Fibroblast of skin of abdomen (primary cell): ENCODE results near the gene PROB1.
"Not testable (repeated sequence)": the region's sequence is repeated elsewhere in the genome, so short reads cannot be mapped to it uniquely, and the experiment has no call there.

ENCODE experiments used
- DNase-seq: peaks from one replicate; pipeline ENCODE4 v3.0.0-alpha.2; 2013

Gene PROB1

GRCh38 chr5:139391570-139392323 lies 3.2 kb downstream of the PROB1 start:
- DNase-seq = no peak

- DNase-seq = no peak
Measured at GRCh38 chr5:139390639-139391569, 4.0 kb downstream of the PROB1 start.

GRCh38 chr5:139389701-139390638 lies 4.9 kb downstream of the PROB1 start, which contains the start of gene MZB1:
Gene MZB1 (minus strand): TSS chr5:139389913. CDS start chr5:139389856, 57 bp downstream.
- DNase-seq = no peak

- peak; percentile 28 for DNase-seq
Measured at GRCh38 chr5:139388198-139388821, 6.6 kb downstream of the PROB1 start.

GRCh38 chr5:139387611-139388197 lies 7.2 kb downstream of the PROB1 start:
- no peak for DNase-seq

- DNase-seq = not testable (repeated sequence)
Measured at GRCh38 chr5:139386956-139387355, 7.9 kb downstream of the PROB1 start.

- DNase-seq = no peak
Measured at GRCh38 chr5:139386050-139386438, 8.9 kb downstream of the PROB1 start.

- DNase-seq = no peak
Measured at GRCh38 chr5:139385061-139386049, 9.5 kb downstream of the PROB1 start.

- DNase-seq = no peak
Measured at GRCh38 chr5:139384591-139385051, 10.3 kb downstream of the PROB1 start.

GRCh38 chr5:139383993-139384590 lies 10.8 kb downstream of the PROB1 start:
- DNase-seq = no peak

- DNase-seq = no peak
Measured at GRCh38 chr5:139383275-139383992, 11.5 kb downstream of the PROB1 start, which contains the start of gene SLC23A1. Gene SLC23A1 (minus strand): TSS chr5:139383297. CDS start chr5:139383253, 44 bp downstream.

GRCh38 chr5:139382807-139383206 lies 12.1 kb downstream of the PROB1 start:
- DNase-seq = no peak

GRCh38 chr5:139381837-139382761 lies 12.8 kb downstream of the PROB1 start:
- DNase-seq = no peak

- no peak for DNase-seq
Measured at GRCh38 chr5:139379626-139380449, 15.1 kb downstream of the PROB1 start.

GRCh38 chr5:139378941-139379361 lies 16.0 kb downstream of the PROB1 start:
- DNase-seq = no peak

- no peak for DNase-seq
Measured at GRCh38 chr5:139378101-139378825, 16.6 kb downstream of the PROB1 start.
